OCI-LY7 (cell line): ENCODE measurements around the gene CST7. TPM values are rescaled to one million over a fixed set of nuclear protein-coding genes. Genes with fewer than 3 reads are reported as not detected.

Experiments
- BruUV-seq: library from RNA; stranded (reverse); fragments of 400-500 nt; replicated peaks from 2 replicates; lab custom pipeline; 2021; lab: Mats Ljungman, UMichigan
- CTCF ChIA-PET: fragments of 300-600 bp; sonication (Branson Sonifier 250); formaldehyde crosslinking; loops from one replicate; lab custom pipeline; 2022; ENCODE audit warnings: antibody characterized with exemption; ENCODE audit not compliant: unreplicated experiment; lab: Charles Lee
- POLR2A ChIA-PET: fragments of 300-600 bp; sonication (Branson Sonifier 250); formaldehyde crosslinking; loops from one replicate; lab custom pipeline; 2022; ENCODE audit warnings: antibody characterized with exemption; lab: Charles Lee
- DNase-seq: peaks from one replicate; pipeline ENCODE4 v3.0.0-alpha.2; 2015; ENCODE audit warnings: low spot score
- H2AFZ ChIP-seq: fragments of 200-600 bp; sonication (generic), shearing (Covaris generic); 2 replicates; pipeline ENCODE4 v1.6.1; 2014; ENCODE audit warnings: mild to moderate bottlenecking, antibody characterized with exemption, low read length, moderate library complexity
- H3K27ac ChIP-seq: fragments of 200-600 bp; sonication (generic); 2 replicates; pipeline ENCODE4 v1.5.1; 2014; ENCODE audit warnings: mixed run types, low read depth, mild to moderate bottlenecking, moderate library complexity, low read length, inconsistent platforms; ENCODE audit not compliant: poor library complexity, severe bottlenecking
- H3K36me3 ChIP-seq: fragments of 200-600 bp; sonication (generic); 2 replicates; pipeline ENCODE4 v1.6.1; 2014; ENCODE audit warnings: mild to moderate bottlenecking, antibody characterized with exemption, low read length, moderate library complexity, mixed read lengths; ENCODE audit not compliant: insufficient read depth
- H3K4me1 ChIP-seq: fragments of 200-600 bp; sonication (generic); 2 replicates; pipeline ENCODE4 v1.5.1; 2014; ENCODE audit warnings: mild to moderate bottlenecking, low read length; ENCODE audit not compliant: insufficient read depth, poor library complexity, severe bottlenecking
- H3K4me2 ChIP-seq: fragments of 200-600 bp; sonication (generic); 2 replicates; pipeline ENCODE4 v1.6.1; 2014; ENCODE audit warnings: mild to moderate bottlenecking, low read length
- H3K4me3 ChIP-seq: fragments of 200-600 bp; sonication (generic); 2 replicates; pipeline ENCODE4 v1.5.1; 2014; ENCODE audit warnings: mild to moderate bottlenecking, low read depth, low read length; ENCODE audit not compliant: poor library complexity, severe bottlenecking
- H3K79me2 ChIP-seq: fragments of 200-600 bp; sonication (generic); 2 replicates; pipeline ENCODE4 v1.6.1; 2016; ENCODE audit warnings: low read depth, mild to moderate bottlenecking, low read length, moderate library complexity, mixed read lengths; ENCODE audit not compliant: insufficient read depth
- H3K9me2 ChIP-seq: fragments of 200-600 bp; sonication (generic); 2 replicates; pipeline ENCODE4 v1.6.1; 2016; ENCODE audit warnings: mild to moderate bottlenecking, low read length, mixed read lengths; ENCODE audit not compliant: insufficient read depth
- H3K9me3 ChIP-seq: fragments of 200-600 bp; sonication (generic); 2 replicates; pipeline ENCODE4 v1.6.1; 2014; ENCODE audit warnings: mild to moderate bottlenecking, mixed run types, low read length, mixed read lengths
- H4K20me1 ChIP-seq: fragments of 200-600 bp; sonication (generic); 2 replicates; pipeline ENCODE4 v1.6.1; 2014; ENCODE audit warnings: mild to moderate bottlenecking, antibody characterized with exemption, low read length, moderate library complexity, mixed read lengths; ENCODE audit not compliant: insufficient read depth
- EZH2phosphoT487 ChIP-seq: fragments of 200-600 bp; sonication (generic); IDR thresholded peaks from 2 replicates; pipeline ENCODE4 v1.6.1; 2018; ENCODE audit warnings: low read depth, borderline replicate concordance, mild to moderate bottlenecking, mixed run types, antibody characterized with exemption, low read length, moderate library complexity, mixed read lengths
- intact Hi-C: fragments of 100-400 bp; cut with micrococcal nuclease; formaldehyde crosslinking; loops from one replicate; pipeline ENCODE4 v1.10.0; 2022; ENCODE audit not compliant: unreplicated experiment
- total RNA-seq, 2 experiments: library from RNA; depleted of rRNA in 1 of 2; stranded (reverse); fragments of >200 nt in 1 of 2; shearing (Covaris generic) in 1 of 2; gene quantifications; 2 replicates each; pipeline ENCODE4 v1.2.3, GENCODE V29; 2014 to 2022
- TF ChIP-seq, protein P1 (sequence below): fragments of 200-600 bp; sonication (generic); conservative IDR thresholded peaks from 2 replicates; pipeline ENCODE4 v1.5.1; 2014; ENCODE audit warnings: mild to moderate bottlenecking, antibody characterized with exemption, low read length, moderate library complexity, mixed read lengths

The CST7 gene
- total RNA-seq, 2 experiments from 2014 or later = not detected

GRCh38 chr20:24964506-24964840 lies 15.4 kb downstream of the CST7 start:
- Histone ChIP-seq H3K27ac (no peak overlapping the region), H3K9me2 (no peaks in the 10 kb centered on the region), H3K36me3 (peaks cover 46% of the 10 kb centered on the region), H3K4me3 (no peak overlapping the region), H3K4me2 (no peak overlapping the region), H3K9me3 (no peaks in the 10 kb centered on the region), H4K20me1 (no peaks in the 10 kb centered on the region), H2AFZ (no peak overlapping the region), H3K4me1 (no peaks in the 10 kb centered on the region), H3K79me2 (no peaks in the 10 kb centered on the region)
- CTCF ChIA-PET = interaction anchor here (0.5 kb wide), 1 partner anchor 393 kb away, joined by 3 read pairs; no protein-coding TSS in a partner anchor
- POLR2A ChIA-PET = interaction anchor here (0.6 to 1.5 kb wide), 3 partner anchors 10 to 12 kb away, joined by 3 to 4 read pairs (median 3); no protein-coding TSS in a partner anchor
- TF ChIP-seq, protein P1, sequence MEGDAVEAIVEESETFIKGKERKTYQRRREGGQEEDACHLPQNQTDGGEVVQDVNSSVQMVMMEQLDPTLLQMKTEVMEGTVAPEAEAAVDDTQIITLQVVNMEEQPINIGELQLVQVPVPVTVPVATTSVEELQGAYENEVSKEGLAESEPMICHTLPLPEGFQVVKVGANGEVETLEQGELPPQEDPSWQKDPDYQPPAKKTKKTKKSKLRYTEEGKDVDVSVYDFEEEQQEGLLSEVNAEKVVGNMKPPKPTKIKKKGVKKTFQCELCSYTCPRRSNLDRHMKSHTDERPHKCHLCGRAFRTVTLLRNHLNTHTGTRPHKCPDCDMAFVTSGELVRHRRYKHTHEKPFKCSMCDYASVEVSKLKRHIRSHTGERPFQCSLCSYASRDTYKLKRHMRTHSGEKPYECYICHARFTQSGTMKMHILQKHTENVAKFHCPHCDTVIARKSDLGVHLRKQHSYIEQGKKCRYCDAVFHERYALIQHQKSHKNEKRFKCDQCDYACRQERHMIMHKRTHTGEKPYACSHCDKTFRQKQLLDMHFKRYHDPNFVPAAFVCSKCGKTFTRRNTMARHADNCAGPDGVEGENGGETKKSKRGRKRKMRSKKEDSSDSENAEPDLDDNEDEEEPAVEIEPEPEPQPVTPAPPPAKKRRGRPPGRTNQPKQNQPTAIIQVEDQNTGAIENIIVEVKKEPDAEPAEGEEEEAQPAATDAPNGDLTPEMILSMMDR = no peak
- TF ChIP-seq EZH2phosphoT487 = no peak
- BruUV-seq = no TSS peak
- intact Hi-C loops = no loop called here
- DNase-seq = no peak

DNA sequence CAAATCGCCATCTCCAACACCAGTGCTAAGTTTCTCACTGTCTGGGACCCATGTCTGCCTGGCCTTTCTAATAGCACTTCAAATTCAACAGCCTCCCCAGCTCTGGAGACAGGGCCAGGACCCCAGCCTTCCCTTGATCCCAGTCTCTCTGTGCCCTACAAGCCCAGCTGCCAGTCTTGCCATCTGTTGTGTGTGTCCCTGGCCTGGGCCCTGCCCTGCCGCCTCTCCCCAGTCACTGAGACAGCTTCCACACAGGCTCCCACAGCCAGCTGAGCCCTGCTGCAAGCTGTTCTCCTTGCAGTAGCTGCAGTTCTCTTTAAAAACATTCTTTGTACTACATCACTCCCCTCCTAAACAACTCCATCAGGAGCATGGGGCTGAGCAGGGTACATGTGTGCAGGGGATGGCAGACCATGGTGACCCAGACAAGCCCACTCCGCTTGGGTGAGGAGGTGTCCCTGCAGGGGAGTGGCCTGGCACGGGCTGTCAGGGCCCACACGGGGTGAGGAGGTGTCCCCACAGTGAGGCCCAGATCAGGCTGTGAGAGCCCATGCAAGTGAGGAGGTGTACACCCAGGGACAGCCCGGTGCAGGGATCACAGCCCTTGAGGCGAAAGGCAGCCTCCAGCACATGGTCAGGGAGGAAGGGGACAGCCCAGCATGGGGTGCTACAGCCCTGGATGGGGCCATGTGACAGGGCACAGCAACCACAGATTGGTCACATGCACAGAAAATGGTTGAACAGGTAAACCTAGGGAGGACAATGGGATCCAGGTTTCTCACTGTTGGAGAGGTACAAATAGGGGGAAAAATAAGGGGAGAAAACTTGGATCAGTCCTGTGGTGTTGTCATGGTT lies 16.2 kb downstream of the CST7 start:
- Histone ChIP-seq H3K79me2 (no peaks in the 10 kb centered on the region), H3K36me3 (peaks cover 54% of the 10 kb centered on the region), H4K20me1 (no peaks in the 10 kb centered on the region), H3K9me3 (no peaks in the 10 kb centered on the region), H3K4me1 (no peaks in the 10 kb centered on the region), H3K27ac (no peak overlapping the region), H3K4me2 (no peak overlapping the region), H3K4me3 (no peak overlapping the region), H2AFZ (no peak overlapping the region), H3K9me2 (no peaks in the 10 kb centered on the region)
- no peak for TF ChIP-seq EZH2phosphoT487
- TF ChIP-seq, protein P1 = no peak
- intact Hi-C loops = no loop called here
- DNase-seq = no peak
- ChIA-PET CTCF (no interaction called here), POLR2A (interaction anchor here (0.6 to 1.5 kb wide), 2 partner anchors 10 to 11 kb away, joined by 3 to 4 read pairs; no protein-coding TSS in a partner anchor)
- BruUV-seq = no TSS peak
